ENCODE data around the gene DEFB132. TPM values are rescaled to one million over a fixed set of nuclear protein-coding genes. Genes with fewer than 3 reads are reported as not detected.

Gene DEFB132
- total and polyA plus RNA-seq, 2 of the 13 experiments (the other 11 are each of a cell fraction or from before 2014, with no cell fraction given) = not detected

DNA sequence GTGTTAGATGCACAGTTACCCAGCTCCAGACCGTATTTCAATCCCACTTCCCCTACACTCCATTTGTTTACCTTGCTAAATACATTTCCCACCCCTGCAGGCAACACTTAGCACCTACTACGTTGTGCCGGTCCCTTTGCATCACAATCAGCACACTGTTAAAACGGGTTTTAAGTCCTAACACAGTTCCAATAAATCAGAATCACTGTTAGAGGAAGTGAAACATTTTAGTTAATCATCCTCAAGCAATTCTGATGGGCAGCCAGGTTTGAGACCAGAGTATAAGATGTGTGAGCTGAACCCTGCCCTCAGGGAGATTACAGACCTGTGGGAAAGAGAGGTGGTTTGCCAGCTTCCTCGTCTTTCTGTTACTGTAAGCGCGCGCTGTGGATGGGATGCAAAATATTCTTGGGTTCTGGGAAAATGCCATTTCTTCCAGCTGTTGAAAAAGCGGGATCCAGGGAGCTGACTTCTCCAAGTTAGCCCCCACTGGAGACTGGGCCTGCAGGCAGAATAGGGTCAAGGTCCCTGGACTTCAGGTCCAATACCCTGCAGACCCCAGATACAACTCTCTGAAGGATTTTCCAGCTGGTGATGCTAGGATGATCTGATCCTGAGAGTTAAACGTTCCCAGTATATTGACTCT lies 42.9 kb downstream of the DEFB132 start (continued):
- TF ChIP-seq, protein P1, sequence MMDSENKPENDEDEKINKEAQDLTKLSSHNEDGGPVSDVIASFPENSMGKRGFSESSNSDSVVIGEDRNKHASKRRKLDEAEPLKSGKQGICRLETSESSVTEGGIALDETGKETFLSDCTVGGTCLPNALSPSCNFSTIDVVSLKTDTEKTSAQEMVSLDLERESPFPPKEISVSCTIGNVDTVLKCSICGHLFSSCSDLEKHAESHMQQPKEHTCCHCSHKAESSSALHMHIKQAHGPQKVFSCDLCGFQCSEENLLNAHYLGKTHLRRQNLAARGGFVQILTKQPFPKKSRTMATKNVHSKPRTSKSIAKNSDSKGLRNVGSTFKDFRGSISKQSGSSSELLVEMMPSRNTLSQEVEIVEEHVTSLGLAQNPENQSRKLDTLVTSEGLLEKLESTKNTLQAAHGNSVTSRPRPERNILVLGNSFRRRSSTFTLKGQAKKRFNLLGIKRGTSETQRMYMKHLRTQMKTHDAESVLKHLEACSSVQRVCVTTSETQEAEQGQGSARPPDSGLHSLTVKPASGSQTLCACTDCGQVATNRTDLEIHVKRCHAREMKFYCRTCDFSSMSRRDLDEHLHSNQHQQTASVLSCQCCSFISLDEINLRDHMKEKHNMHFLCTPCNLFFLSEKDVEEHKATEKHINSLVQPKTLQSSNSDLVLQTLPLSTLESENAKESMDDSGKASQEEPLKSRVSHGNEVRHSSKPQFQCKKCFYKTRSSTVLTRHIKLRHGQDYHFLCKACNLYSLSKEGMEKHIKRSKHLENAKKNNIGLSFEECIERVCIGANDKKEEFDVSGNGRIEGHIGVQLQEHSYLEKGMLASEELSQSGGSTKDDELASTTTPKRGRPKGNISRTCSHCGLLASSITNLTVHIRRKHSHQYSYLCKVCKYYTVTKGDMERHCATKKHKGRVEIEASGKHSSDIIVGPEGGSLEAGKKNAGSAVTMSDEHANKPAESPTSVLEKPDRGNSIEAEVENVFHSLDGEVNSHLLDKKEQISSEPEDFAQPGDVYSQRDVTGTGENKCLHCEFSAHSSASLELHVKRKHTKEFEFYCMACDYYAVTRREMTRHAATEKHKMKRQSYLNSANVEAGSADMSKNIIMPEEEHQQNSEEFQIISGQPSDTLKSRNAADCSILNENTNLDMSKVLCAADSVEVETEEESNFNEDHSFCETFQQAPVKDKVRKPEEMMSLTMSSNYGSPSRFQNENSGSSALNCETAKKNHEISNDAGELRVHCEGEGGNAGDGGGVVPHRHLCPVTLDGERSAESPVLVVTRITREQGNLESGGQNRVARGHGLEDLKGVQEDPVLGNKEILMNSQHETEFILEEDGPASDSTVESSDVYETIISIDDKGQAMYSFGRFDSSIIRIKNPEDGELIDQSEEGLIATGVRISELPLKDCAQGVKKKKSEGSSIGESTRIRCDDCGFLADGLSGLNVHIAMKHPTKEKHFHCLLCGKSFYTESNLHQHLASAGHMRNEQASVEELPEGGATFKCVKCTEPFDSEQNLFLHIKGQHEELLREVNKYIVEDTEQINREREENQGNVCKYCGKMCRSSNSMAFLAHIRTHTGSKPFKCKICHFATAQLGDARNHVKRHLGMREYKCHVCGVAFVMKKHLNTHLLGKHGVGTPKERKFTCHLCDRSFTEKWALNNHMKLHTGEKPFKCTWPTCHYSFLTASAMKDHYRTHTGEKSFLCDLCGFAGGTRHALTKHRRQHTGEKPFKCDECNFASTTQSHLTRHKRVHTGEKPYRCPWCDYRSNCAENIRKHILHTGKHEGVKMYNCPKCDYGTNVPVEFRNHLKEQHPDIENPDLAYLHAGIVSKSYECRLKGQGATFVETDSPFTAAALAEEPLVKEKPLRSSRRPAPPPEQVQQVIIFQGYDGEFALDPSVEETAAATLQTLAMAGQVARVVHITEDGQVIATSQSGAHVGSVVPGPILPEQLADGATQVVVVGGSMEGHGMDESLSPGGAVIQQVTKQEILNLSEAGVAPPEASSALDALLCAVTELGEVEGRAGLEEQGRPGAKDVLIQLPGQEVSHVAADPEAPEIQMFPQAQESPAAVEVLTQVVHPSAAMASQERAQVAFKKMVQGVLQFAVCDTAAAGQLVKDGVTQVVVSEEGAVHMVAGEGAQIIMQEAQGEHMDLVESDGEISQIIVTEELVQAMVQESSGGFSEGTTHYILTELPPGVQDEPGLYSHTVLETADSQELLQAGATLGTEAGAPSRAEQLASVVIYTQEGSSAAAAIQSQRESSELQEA (CRISPR knock-in tag; IDR thresholded peaks at IDR 0.05; ENCODE audit: not compliant biosample characterization) = no peak
- no peak for TF ChIP-seq SMYD3 (CRISPR knock-in tag; IDR thresholded peaks at IDR 0.05)
- TF ChIP-seq, protein P2, sequence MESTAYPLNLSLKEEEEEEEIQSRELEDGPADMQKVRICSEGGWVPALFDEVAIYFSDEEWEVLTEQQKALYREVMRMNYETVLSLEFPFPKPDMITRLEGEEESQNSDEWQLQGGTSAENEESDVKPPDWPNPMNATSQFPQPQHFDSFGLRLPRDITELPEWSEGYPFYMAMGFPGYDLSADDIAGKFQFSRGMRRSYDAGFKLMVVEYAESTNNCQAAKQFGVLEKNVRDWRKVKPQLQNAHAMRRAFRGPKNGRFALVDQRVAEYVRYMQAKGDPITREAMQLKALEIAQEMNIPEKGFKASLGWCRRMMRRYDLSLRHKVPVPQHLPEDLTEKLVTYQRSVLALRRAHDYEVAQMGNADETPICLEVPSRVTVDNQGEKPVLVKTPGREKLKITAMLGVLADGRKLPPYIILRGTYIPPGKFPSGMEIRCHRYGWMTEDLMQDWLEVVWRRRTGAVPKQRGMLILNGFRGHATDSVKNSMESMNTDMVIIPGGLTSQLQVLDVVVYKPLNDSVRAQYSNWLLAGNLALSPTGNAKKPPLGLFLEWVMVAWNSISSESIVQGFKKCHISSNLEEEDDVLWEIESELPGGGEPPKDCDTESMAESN (CRISPR knock-in tag; conservative IDR thresholded peaks at IDR 0.05) = peak; percentile 94
- no peak for TF ChIP-seq ZNF556 (CRISPR knock-in tag; IDR thresholded peaks at IDR 0.05; ENCODE audit: borderline replicate concordance)
- TF ChIP-seq, protein P3, sequence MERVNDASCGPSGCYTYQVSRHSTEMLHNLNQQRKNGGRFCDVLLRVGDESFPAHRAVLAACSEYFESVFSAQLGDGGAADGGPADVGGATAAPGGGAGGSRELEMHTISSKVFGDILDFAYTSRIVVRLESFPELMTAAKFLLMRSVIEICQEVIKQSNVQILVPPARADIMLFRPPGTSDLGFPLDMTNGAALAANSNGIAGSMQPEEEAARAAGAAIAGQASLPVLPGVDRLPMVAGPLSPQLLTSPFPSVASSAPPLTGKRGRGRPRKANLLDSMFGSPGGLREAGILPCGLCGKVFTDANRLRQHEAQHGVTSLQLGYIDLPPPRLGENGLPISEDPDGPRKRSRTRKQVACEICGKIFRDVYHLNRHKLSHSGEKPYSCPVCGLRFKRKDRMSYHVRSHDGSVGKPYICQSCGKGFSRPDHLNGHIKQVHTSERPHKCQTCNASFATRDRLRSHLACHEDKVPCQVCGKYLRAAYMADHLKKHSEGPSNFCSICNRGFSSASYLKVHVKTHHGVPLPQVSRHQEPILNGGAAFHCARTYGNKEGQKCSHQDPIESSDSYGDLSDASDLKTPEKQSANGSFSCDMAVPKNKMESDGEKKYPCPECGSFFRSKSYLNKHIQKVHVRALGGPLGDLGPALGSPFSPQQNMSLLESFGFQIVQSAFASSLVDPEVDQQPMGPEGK (CRISPR knock-in tag; IDR thresholded peaks at IDR 0.05) = peak; percentile 7; the same call in 1 of the 2 replicates
- peak; percentile 36 for TF ChIP-seq ZNF781 (CRISPR knock-in tag; IDR thresholded peaks at IDR 0.05; ENCODE audit: borderline replicate concordance, not compliant biosample characterization)
- TF ChIP-seq, protein P4, sequence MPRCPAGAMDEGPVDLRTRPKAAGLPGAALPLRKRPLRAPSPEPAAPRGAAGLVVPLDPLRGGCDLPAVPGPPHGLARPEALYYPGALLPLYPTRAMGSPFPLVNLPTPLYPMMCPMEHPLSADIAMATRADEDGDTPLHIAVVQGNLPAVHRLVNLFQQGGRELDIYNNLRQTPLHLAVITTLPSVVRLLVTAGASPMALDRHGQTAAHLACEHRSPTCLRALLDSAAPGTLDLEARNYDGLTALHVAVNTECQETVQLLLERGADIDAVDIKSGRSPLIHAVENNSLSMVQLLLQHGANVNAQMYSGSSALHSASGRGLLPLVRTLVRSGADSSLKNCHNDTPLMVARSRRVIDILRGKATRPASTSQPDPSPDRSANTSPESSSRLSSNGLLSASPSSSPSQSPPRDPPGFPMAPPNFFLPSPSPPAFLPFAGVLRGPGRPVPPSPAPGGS (CRISPR knock-in tag; IDR thresholded peaks at IDR 0.05) = 0 out of 2 replicates have a peak, but pooled peaks have one; percentile 7
- 0 out of 2 replicates have a peak, but pooled peaks have one; percentile 21 for TF ChIP-seq PAF1 (CRISPR knock-in tag; IDR thresholded peaks at IDR 0.05)
- TF ChIP-seq KDM5B (CRISPR knock-in tag; IDR thresholded peaks at IDR 0.05; ENCODE audit: borderline replicate concordance) = no peak
- 0 out of 2 replicates have a peak, but pooled peaks have one; percentile 39 for TF ChIP-seq ZNF547 (CRISPR knock-in tag; IDR thresholded peaks at IDR 0.05)
- peak; percentile 13; the same call in 1 of the 2 replicates for TF ChIP-seq TBX2 (CRISPR knock-in tag; IDR thresholded peaks at IDR 0.05; ENCODE audit: borderline replicate concordance)
- peak; percentile 57; the same call in 1 of the 2 replicates for TF ChIP-seq ZC3H13 (CRISPR knock-in tag; IDR thresholded peaks at IDR 0.05)
- peak; percentile 20; the same call in 1 of the 2 replicates for TF ChIP-seq ZSCAN31 (CRISPR knock-in tag; IDR thresholded peaks at IDR 0.05; ENCODE audit: low read depth)
- TF ChIP-seq ZNF430 (CRISPR knock-in tag; IDR thresholded peaks at IDR 0.05) = no peak
- 0 out of 2 replicates have a peak, but pooled peaks have one; percentile 20 for TF ChIP-seq ZNF720 (CRISPR knock-in tag; IDR thresholded peaks at IDR 0.05)

Data from HepG2 (cell line).